Lung (tissue), 12 donors: ENCODE measurements around the gene RAC3. TPM values are rescaled to one million over a fixed set of nuclear protein-coding genes. Genes with fewer than 3 reads are reported as not detected.

Experiments
- ATAC-seq: fragments of 200-7000 bp; cut with Tn5 transposase; one replicate; pipeline ENCODE4 v1.9.1; 2020; ENCODE audit warnings: moderate number of reproducible peaks; ENCODE audit not compliant: insufficient read depth, low FRiP score
- DNase-seq, 3 donors: peaks; one replicate each; pipeline ENCODE4 v3.0.0-alpha.2; 2013 to 2017
- H3K27ac ChIP-seq, 2 donors: one replicate each; pipeline ENCODE4 v1.5.1; 2013; ENCODE audit warnings: mild to moderate bottlenecking in 2 of 2, moderate library complexity in 2 of 2, control low read depth in 1 of 2, inconsistent platforms in 1 of 2, low read depth in 1 of 2, low read length in 1 of 2
- H3K27me3 ChIP-seq, 3 donors: one replicate each; pipeline ENCODE4 v1.5.1; 2013; ENCODE audit warnings: low read length in 2 of 3; ENCODE audit not compliant: control insufficient read depth in 3 of 3, insufficient read depth in 3 of 3
- H3K36me3 ChIP-seq, 4 donors: one replicate each; pipeline ENCODE4 v1.5.1; 2013; ENCODE audit warnings: low read length in 4 of 4, mild to moderate bottlenecking in 1 of 4, moderate library complexity in 1 of 4; ENCODE audit not compliant: control insufficient read depth in 4 of 4, insufficient read depth in 4 of 4
- H3K4me1 ChIP-seq, 5 donors: one replicate each; pipeline ENCODE4 v1.5.1; 2013; ENCODE audit warnings: low read length in 5 of 5, mild to moderate bottlenecking in 2 of 5, moderate library complexity in 1 of 5; ENCODE audit not compliant: control insufficient read depth in 5 of 5, insufficient read depth in 5 of 5
- H3K4me3 ChIP-seq: one replicate; pipeline ENCODE4 v1.5.1; 2013; ENCODE audit warnings: mild to moderate bottlenecking, control low read depth, moderate library complexity
- H3K9ac ChIP-seq, 2 donors: one replicate each; pipeline ENCODE4 v1.5.1; 2013; ENCODE audit warnings: low read length in 2 of 2, control low read depth in 1 of 2; ENCODE audit not compliant: insufficient read depth in 1 of 2
- H3K9me3 ChIP-seq, 4 donors: one replicate each; pipeline ENCODE4 v1.5.1; 2013; ENCODE audit warnings: low read length in 3 of 4, mild to moderate bottlenecking in 1 of 4, moderate library complexity in 1 of 4; ENCODE audit not compliant: control insufficient read depth in 4 of 4, insufficient read depth in 3 of 4
- WGBS, 2 donors: extraction: QIAGEN DNeasy Blood & Tissue Kit; methylation state at CpG; one replicate each; pipeline ENCODE4 v1.1.7; 2013; 5-methylcytosine and 5-hydroxymethylcytosine counted together
- polyA plus RNA-seq, 2 donors: library from polyadenylated mRNA; stranded (reverse); fragments of 200-250 nt; gene quantifications; one replicate each; pipeline ENCODE4 v1.2.1, GENCODE V29; 2013
- total RNA-seq, 2 donors: library from RNA; depleted of rRNA in 1 of 2; stranded (reverse); fragments of >200 nt in 1 of 2; gene quantifications; one replicate each; pipeline ENCODE4 v1.2.1, GENCODE V29; 2014 to 2021
- TF ChIP-seq, protein P1 (sequence below): IDR thresholded peaks from 2 replicates; pipeline ENCODE4 v1.5.1; 2012; ENCODE audit warnings: mild to moderate bottlenecking; ENCODE audit errors: control extremely low read depth, extremely low read depth
- donor health status: control.
- donor health status: control.
- donor health status: Bipolar disorder and iron deficiency.
- donor health status: healthy.
- donor health status: DM: yes; HTN: yes; CAD: no.

The RAC3 gene
- total and polyA plus RNA-seq, 4 donors, result 6.0 to 8.3 (median 8.1) TPM

DNA sequence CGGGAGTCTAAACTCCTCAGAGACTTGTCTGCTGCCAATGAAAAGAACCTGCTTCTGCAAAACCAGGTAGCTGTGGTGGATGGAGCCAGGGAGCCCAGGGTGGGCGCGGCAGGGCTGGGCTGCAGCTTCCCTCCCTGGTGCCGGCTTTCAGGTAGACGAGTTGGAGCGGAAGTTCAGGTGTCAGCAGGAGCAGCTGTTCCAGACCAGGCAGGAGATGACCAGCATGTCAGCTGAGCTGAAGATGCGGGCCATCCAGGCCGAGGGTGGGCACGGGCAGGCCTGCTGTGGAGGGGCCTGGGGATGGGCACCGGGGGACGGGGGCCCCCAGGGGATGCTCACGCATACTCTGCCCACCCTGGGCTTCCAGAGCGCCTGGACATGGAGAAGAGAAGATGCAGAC, 3.2 kb upstream of the RAC3 start:
- Histone ChIP-seq H3K4me3 (no peak overlapping the region), H3K9ac (no peak overlapping the region), H3K9me3 (no peaks in the 10 kb centered on the region), H3K27me3 (no peaks in the 10 kb centered on the region), H3K36me3 (peaks cover 0 to 3% (median 0%) of the 10 kb centered on the region in 4 donors), H3K4me1 (peaks cover 0 to 24% (median 8%) of the 10 kb centered on the region in 5 donors), H3K27ac (no peak overlapping the region)
- 96 to 97% methylated on average over 13 of the region's 13 CpGs for WGBS, 2 donors
- DNase-seq (no peak), ATAC-seq (no peak)
- TF ChIP-seq, protein P1, sequence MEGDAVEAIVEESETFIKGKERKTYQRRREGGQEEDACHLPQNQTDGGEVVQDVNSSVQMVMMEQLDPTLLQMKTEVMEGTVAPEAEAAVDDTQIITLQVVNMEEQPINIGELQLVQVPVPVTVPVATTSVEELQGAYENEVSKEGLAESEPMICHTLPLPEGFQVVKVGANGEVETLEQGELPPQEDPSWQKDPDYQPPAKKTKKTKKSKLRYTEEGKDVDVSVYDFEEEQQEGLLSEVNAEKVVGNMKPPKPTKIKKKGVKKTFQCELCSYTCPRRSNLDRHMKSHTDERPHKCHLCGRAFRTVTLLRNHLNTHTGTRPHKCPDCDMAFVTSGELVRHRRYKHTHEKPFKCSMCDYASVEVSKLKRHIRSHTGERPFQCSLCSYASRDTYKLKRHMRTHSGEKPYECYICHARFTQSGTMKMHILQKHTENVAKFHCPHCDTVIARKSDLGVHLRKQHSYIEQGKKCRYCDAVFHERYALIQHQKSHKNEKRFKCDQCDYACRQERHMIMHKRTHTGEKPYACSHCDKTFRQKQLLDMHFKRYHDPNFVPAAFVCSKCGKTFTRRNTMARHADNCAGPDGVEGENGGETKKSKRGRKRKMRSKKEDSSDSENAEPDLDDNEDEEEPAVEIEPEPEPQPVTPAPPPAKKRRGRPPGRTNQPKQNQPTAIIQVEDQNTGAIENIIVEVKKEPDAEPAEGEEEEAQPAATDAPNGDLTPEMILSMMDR, result no peak

GRCh38 chr17:82028966-82029365, 2.5 kb upstream of the RAC3 start:
- TF ChIP-seq, protein P1, result no peak
- Histone ChIP-seq H3K36me3 (peaks cover 0 to 3% (median 0%) of the 10 kb centered on the region in 4 donors), H3K27ac (no peak overlapping the region), H3K9ac (no peak overlapping the region), H3K27me3 (no peaks in the 10 kb centered on the region), H3K9me3 (no peaks in the 10 kb centered on the region), H3K4me3 (no peak overlapping the region), H3K4me1 (peaks cover 0 to 19% (median 8%) of the 10 kb centered on the region in 5 donors)
- 97 to 99% methylated on average over 7 to 9 of the region's 9 CpGs for WGBS, 2 donors
- ATAC-seq, result no peak
- no peak for DNase-seq

- H3K4me3 ChIP-seq, result no peak overlapping the region
- no peak for ATAC-seq
These were observed 2.1 kb upstream of the RAC3 start for GRCh38 chr17:82029391-82029790.

More at GRCh38 chr17:82029391-82029790, 2.1 kb upstream of the RAC3 start:
- no peak for DNase-seq
- Histone ChIP-seq H3K4me1 (peaks cover 0 to 15% (median 4%) of the 10 kb centered on the region in 5 donors), H3K27ac (no peak overlapping the region), H3K36me3 (peaks cover 0 to 3% (median under 1%) of the 10 kb centered on the region in 4 donors), H3K27me3 (no peaks in the 10 kb centered on the region), H3K9me3 (no peaks in the 10 kb centered on the region), H3K9ac (no peak overlapping the region)
- 95 to 99% methylated on average over 16 of the region's 16 CpGs for WGBS, 2 donors
- TF ChIP-seq, protein P1, result no peak
